Right lobe of liver (tissue), 4 donors: ENCODE results near the gene FAM240A.

Experiments
- CTCF ChIP-seq, 4 donors: fragments of 200-600 bp in 3 of 4; fragments of 450-650 bp in 1 of 4; IDR thresholded peaks; one replicate each; pipeline versions ENCODE4 v1.5.1 to v1.8.0; 2016 to 2022; ENCODE audit warnings: antibody characterized with exemption in 4 of 4, mild to moderate bottlenecking in 2 of 4
- POLR2A ChIP-seq: fragments of 450-650 bp; IDR thresholded peaks from one replicate; pipeline ENCODE4 v1.6.1; 2017; ENCODE audit warnings: antibody characterized with exemption, mild to moderate bottlenecking
- donor health status: DM: no; HTN: no; CAD: no.
- donor health status: DM: no; HTN: no; CAD: no.
- donor health status: DM: no; HTN: yes; CAD: no.

DNA sequence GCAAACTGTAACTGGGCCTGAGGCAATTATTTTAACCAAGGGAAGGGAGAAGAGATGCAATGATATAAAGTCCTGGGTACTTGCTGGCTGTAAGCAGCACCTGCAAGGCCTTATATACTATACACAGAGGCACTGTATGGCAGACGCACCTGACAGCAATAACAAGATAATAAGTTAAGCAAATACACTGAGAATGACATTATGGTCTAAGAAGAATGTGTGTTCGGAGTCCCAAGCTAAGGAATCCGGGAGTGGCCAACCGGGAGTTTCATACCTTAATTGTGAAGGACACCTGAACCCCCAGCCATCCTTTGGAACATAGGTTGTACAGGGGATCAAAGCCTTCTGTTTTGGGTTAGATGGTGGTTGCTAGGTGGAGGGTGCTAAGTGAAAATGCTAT is 13.7 kb downstream of the FAM240A start:
- TF ChIP-seq CTCF (IDR thresholded peaks at IDR 0.05) (no peak), POLR2A (no peak)
